ENCODE measurements around the gene PRKAR1B.
"Not testable (repeated sequence)": the region's sequence is repeated elsewhere in the genome, so short reads cannot be mapped to it uniquely, and the experiment has no call there.

Gene PRKAR1B

DNA sequence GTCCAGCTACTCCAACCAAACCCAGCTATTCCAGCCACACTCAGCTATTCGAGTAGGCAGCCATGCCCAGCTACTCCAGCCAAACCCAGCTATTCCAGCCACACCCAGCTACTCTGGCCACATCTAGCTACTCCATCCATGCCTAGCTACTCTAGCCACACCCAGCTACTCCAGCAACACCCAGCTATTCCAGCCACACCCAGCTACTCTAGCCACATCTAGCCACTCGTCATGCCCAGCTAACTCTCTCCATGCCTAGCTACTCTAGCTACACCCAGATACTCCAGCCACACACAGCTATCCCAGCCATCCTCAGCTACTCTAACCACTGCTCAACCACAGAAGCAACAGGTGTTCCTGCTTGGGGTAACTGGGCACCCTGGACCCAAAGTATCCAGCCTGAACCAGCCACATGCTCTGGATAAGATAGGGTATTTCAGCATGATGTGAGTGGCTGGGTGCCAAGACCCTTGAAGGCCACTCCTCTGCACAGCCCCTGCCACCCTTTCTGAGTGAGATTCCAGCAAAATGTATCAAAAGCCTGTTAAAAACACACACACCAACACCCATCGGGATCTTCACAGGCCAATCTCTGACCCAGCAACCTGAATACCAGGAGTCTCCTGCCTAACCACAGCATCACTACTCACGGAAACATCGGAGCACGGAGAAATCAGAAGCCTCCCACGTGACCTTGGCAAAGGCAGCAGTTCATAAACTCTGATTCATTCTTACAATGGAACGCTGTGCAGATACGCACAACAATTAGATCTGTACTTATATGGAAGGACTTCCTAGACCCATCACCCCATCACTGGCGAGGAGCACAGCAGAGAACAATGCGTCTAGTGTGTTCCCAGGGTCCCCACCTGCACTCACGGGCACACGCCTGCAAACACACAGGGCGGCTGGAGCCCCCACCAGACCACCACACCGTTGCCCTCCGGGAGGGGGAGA lies 52.3 kb downstream of the PRKAR1B start:
- DNase-seq, result peak in 2 of 10 donors; percentile 23 to 60
- intact Hi-C loops (cut with DNase I), result no loop called here

GRCh38 chr7:673681-674453 lies 53.2 kb downstream of the PRKAR1B start:
- DNase-seq, result peak in 2 of 10 donors; percentile 44 to 46
- intact Hi-C loops (cut with DNase I), result no loop called here

- peak in 2 of 10 donors; percentile 78 to 80 for DNase-seq
- intact Hi-C loops (cut with DNase I), result no loop called here
Observed at GRCh38 chr7:672891-673290, 54.2 kb downstream of the PRKAR1B start.

GRCh38 chr7:671415-672042 lies 55.6 kb downstream of the PRKAR1B start:
- DNase-seq, result peak in 2 of 10 donors; percentile 33 to 48
- intact Hi-C loops (cut with DNase I), result no loop called here

DNA sequence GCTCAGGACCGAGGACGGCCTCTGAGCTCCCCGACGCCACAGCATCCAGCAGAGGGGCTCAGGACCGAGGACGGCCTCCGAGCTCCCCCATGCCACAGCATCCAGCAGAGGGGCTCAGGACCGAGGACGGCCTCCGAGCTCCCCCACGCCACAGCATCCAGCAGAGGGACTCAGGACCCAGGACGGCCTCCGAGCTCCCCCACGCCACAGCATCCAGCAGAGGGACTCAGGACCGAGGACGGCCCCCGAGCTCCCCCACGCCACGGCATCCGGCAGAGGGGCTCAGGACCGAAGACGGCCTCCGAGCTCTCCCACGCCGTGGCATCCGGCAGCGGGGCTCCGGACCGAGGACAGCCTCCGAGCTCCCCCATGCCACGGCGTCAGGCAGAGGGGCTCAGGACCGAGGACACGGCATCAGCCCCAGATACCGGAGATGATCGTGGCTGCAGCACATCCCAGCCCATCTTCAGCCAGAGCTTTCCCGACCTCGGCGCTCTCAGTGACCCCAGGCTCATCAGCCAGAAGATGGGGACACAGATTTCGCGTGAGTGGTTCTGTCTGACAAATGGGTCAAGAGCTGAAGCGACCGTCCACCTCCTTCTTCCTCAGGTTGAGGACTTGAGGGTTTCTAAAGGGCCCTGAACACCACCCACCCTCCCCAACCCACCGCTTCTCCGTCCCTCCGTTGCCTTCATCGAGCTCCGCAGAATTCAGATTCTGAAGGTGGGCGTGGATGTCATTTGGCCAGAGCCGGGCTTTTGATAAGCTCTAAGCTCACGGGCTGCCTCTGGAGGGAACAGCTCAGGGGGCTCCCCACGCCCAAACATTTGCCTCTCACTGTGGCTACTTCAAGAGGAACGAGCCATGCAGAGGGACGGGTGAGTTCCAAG lies 56.3 kb downstream of the PRKAR1B start:
- peak in 2 of 10 donors; percentile 58 to 67 for DNase-seq
- intact Hi-C loops (cut with DNase I), result no loop called here

- intact Hi-C loops (cut with DNase I), result no loop called here
- peak in 1 of 10 donors; percentile 10 for DNase-seq
Observed at GRCh38 chr7:668958-669357, 58.1 kb downstream of the PRKAR1B start.

DNA sequence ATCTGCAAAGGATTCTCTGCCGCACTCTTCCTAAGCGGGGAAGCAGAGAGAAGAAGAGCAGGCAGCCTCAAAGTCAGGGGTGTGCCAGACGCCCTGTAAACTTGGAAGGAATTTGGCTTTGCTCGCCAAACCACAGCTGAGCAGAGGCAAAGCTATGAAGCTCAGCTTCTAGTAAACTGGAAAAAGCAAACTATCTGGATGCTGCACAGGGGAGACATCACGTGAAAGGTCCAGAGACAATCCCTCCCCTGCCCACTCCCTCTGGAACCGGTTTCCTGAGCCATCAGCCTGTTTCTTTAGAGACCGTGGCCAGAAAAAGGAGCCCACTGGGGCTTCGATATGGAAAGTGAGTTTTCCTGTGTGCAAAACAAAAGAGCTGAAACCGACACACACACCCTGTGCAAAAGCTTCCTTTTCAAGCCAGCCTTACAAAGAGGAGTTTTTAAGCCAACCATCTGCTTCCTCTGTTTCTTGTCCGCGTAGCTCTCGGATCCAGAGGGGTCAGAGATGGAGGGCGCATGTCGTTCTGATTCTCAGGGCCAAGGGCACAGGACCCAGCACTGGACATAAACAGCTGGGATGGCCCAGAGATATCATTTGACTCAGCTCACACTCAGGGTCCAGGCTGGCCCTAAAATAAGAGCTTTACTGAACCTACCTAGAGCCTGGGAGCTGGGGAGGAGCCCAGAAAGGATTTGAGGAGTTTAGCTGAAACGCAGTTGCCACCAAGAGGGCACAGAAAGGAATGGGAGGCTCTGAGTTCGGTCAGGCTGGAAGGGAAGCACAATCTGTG lies 58.7 kb downstream of the PRKAR1B start:
- intact Hi-C loops (cut with DNase I), result no loop called here
- peak in 3 of 10 donors; percentile 6 to 74 (median 73) for DNase-seq

- peak in 3 of 10 donors; percentile 8 to 79 (median 47) for DNase-seq
- intact Hi-C loops (cut with DNase I), result no loop called here
Observed at GRCh38 chr7:666454-667292, 60.4 kb downstream of the PRKAR1B start.

GRCh38 chr7:665736-666453 lies 61.2 kb downstream of the PRKAR1B start:
- peak in 9 of 10 donors; percentile 30 to 90 (median 57) for DNase-seq
- intact Hi-C loops (cut with DNase I), result no loop called here

DNA sequence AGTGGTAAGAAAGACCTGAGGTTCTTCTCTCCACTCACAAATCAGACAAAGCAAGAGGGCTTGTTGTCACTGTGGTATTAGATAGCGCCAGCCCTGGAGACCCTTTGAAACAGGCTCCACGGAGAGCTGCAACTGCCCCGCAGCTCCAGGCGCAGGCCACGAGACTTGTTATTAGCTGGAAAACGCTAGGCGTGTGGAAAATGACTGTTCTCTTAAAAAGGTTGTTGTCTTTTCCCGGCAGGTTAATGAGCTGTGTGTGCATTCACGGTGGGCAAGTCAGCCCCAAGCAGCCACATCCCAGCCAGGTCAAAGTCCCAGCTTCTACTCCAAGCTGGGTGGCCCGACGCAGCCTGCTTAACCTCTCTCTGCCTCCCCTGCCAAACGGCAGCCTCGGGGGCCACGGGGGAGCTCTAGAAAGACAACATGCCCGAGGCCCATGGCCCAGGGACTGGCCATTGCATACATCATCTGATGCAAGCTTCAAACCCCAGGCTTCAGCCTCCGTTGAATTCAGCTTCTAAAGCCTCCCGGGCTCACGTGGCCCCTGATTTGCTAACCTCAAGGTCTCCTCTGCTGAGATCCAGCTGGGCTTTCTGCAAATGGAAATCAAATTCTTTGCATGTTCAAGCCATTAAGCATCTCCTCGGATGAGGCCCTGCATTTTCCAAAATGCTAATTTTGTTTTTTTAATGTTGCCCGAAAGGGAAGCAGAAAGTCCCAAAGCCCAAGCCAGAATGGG lies 61.9 kb downstream of the PRKAR1B start:
- DNase-seq, result peak in 3 of 10 donors; percentile 39 to 86 (median 85)
- intact Hi-C loops (cut with DNase I), result no loop called here

DNA sequence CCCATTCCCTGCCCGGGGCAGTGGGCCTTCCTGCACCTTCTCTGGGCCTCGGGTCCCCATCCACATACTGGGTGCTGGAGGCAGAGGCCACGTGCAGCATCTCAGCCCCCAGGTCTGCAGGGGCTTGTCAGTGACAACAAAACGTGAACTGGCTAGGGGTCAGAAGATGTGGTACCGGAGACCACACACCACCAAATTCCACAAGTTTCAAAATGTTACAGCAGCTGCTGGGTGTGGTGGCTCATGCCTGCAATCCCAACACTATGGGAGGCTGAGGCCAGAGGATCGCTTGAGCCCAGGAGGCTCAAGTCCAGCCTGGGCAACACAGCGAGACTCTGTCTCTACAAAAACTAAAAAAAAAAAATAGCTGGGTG lies 62.7 kb downstream of the PRKAR1B start:
- DNase-seq, result peak in 2 of 10 donors; percentile 5 to 15
- intact Hi-C loops (cut with DNase I), result no loop called here

- DNase-seq, result peak in 3 of 10 donors; percentile 2 to 43 (median 39)
- intact Hi-C loops (cut with DNase I), result no loop called here
Observed at GRCh38 chr7:662576-662975, 64.5 kb downstream of the PRKAR1B start.

DNA sequence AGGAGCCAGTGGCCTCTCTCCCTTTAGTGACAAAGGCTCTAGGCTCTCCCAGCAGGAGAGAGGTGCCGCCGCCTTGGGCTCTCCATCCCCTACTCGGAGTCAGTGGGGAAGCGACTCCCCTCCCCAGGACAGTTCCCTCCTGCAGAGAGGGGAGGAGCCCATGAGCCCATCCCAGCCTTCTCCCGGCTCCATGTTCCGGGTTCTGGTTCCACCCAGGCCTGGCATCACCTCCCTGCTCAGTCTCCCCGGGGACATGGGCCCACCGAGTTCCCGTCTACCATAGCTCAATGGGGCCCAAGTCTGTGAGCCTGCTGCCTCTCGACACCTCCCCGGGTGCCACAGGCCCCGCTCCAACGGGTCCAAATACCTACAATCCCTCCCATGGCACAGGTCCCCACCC lies 67.1 kb downstream of the PRKAR1B start:
- intact Hi-C loops (cut with DNase I), result no loop called here
- DNase-seq, result peak in 2 of 10 donors; percentile 58 to 61

DNA sequence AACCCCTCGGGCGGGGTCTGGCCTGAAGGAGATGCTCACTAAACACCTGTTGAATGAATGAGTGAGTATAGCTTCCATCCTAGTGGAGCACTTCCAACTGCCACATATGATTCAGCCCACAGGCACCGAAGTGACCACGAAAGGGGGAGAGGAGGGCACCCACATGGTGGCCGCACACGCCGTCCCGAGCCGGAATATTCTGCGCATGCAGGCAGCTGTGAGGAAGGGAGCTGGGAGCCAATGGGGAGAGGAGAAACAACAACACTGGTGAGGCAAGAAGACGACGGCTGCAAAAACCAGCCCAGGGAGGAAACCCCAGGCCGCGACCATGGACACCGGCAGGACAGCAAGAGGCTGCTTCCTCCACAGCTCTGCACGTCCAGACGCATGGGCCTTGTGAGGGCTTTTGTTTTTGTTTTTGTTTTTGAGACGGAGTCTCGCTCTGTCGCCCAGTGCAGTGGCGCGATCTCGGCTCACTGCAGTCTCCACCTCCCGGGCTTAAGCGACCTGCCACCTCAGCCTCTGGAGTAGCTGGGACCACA lies 67.7 kb downstream of the PRKAR1B start:
- DNase-seq, result peak in 2 of 10 donors; percentile 45 to 55

GRCh38 chr7:657565-658119 lies 69.4 kb downstream of the PRKAR1B start:
- peak in 5 of 10 donors; percentile 23 to 86 (median 78) for DNase-seq
- intact Hi-C loops (cut with DNase I), result no loop called here

More for the DNA sequence above, 67.7 kb downstream of the PRKAR1B start:
- intact Hi-C loops (cut with DNase I), result no loop called here

DNA sequence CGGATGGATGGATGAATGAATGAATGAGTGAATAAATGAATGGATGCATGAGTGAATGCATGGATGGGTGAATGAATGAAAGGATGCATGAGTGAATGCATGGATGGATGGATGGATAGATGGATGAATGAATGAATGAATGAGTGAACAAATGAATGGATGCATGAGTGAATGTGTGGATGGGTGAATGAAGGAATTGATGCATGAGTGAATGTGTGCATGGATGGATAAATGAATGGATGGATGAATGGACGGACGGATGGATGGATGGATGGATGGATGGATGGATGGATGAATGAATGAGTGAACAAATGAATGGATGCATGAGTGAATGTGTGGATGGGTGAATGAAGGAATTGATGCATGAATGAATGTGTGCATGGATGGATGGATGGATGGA lies 70.1 kb downstream of the PRKAR1B start:
- intact Hi-C loops (cut with DNase I); DNase-seq: not testable (repeated sequence)
